GM20431 (cell line): ENCODE data around the gene PPP1R10.

Source experiments
- in situ Hi-C: fragments of 300-500 bp; cut with MseI, MboI; formaldehyde crosslinking; loops from one replicate; pipeline ENCODE4 v1.15.0; 2020; ENCODE audit warnings: low sequenced_read_pairs; ENCODE audit not compliant: unreplicated experiment

PPP1R10 gene

DNA sequence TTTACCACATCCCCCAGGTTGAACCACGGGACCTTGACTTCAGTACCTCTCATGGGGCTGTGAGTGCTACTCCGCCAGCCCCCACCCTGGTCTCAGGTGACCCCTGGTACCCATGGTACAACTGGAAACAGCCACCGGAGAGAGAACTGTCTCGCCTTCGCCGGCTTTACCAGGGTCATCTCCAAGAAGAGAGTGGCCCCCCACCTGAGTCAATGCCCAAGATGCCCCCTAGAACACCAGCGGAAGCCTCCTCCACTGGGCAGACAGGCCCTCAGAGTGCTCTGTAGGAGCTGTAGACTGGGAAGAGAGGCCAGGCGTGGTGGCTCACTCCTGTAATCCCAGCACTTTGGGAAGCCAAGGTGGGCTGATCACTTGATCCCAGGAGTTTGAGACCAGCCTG is 8.5 kb upstream of the PPP1R10 start:
- in situ Hi-C loops, result no loop called here

DNA sequence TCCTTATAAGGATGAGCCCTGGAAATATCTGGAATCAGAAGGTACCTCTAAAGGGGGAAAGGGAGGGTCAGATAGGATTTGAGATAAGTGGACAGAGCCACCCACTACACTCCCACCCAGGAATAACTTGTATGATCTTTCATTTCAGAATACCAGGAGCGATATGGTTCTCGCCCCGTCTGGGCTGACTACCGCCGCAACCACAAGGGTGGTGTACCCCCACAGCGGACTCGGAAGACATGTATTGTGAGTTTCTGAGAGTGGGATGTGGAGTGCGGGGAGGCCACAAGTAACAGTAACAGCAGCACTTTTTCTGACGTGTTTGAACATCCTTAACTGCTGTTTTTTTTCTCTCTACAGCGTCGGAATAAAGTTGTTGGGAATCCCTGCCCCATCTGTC is 2.5 kb upstream of the PPP1R10 start:
- in situ Hi-C loops, result no loop called here

- in situ Hi-C loops, result no loop called here
Measured at GRCh38 chr6:30618270-30618797, 1.3 kb upstream of the PPP1R10 start.

- in situ Hi-C loops, result no loop called here
Measured at GRCh38 chr6:30617565-30618269, 674 bp upstream of the PPP1R10 start, which contains the start of gene MRPS18B. Gene MRPS18B, plus strand, starts transcription at chr6:30617840. Its CDS starts 26 bp downstream, at chr6:30617866.

GRCh38 chr6:30615958-30616810 is 859 bp downstream of the PPP1R10 start:
- in situ Hi-C loops, result no loop called here

DNA sequence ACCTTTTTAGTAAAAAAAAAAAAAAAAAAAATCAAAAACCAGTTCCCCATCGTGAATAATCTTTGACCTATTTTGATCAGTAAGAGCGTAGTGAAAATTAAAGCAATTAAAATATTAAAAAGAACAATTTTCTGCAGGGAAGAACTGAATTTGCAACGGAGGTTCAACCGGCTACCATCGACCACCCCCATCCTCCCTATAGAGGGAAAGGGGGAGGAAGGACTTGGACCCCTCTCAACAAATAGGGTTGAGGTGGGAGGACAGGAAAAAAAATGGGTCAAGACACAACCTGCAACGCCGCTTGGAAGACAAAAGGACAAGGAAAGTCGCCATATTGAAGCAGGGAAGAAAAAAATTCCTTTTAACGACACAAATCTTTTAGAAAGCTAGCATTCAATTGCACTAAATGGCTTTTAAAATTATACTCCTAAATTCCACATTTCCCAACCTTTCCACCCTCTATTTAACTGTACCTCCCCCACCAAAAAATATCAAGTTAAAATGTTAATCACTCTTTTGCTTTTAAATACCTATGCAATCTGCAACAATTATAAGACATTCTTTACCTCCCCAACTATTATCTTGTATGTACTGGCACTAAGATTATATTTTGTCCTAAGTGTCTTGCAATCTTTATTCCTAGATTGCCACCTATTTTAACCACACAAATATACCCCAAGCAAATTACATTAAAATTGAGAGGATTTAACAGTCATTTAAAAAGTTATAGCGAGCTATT is 1.7 kb downstream of the PPP1R10 start:
- in situ Hi-C loops, result no loop called here

DNA sequence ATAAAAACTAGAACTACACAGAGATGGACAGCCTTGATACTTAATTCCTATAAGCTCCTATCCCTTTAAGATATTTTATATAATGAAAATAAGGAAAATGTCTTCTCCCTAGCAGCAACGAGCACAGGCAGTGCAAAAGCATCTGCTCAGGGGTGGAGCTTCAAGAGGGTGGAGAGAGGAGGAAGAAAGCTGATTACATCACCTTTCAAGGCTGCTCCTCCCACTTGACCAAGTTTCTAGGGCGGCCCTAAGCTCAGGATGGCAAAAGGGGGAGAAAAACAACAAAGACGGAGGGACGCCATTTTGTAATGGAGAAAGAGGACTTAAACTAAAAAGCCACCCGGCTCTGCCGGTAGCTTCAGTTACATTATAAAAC is 2.2 kb downstream of the PPP1R10 start:
- in situ Hi-C loops, result no loop called here

- in situ Hi-C loops, result no loop called here
Measured at GRCh38 chr6:30614044-30614842, 2.8 kb downstream of the PPP1R10 start.

GRCh38 chr6:30613251-30614043 is 3.6 kb downstream of the PPP1R10 start:
- in situ Hi-C loops, result no loop called here

DNA sequence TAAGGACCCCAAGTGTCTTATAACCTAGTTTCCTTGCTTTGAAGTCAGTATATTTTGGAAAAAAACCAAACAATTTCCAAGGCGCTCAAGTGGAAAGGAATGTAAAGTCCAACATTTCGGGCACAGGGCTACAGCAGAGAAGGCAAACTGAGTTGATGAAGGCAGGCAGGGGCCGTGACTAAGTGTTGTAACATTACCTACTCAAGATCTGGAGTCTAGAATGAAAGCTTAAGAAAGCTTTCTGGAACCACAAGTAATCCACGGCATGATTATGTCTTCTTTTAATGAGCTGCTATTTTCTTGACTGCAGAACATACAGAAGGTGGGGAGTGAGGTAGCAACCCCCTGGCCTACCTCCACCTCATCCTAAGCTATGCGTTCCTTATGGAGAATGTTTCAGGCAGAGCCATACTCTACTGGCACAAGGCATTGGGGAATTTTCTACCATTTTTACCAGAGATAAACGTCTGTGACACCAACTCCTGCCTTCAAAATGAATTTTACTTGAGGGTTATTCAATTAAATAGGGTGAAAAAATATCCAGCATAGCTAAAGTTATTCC is 4.3 kb downstream of the PPP1R10 start:
- in situ Hi-C loops, result no loop called here

GRCh38 chr6:30612213-30612612 is 4.8 kb downstream of the PPP1R10 start:
- in situ Hi-C loops, result no loop called here

DNA sequence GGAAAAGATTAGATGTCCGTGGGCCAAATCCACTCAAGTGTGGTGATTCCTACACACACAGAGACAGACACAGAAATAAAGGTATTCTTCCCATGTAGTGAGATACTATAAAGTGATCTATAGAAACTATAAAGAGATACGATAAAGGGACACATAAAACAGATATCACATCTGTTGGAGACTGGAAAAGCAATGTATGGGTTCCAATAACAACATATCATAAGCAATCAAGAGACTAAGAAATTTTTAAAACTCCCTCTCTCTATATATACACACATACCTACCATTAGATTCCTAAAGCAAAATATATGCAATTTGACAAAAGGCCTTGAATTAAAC is 5.2 kb downstream of the PPP1R10 start:
- in situ Hi-C loops, result no loop called here

DNA sequence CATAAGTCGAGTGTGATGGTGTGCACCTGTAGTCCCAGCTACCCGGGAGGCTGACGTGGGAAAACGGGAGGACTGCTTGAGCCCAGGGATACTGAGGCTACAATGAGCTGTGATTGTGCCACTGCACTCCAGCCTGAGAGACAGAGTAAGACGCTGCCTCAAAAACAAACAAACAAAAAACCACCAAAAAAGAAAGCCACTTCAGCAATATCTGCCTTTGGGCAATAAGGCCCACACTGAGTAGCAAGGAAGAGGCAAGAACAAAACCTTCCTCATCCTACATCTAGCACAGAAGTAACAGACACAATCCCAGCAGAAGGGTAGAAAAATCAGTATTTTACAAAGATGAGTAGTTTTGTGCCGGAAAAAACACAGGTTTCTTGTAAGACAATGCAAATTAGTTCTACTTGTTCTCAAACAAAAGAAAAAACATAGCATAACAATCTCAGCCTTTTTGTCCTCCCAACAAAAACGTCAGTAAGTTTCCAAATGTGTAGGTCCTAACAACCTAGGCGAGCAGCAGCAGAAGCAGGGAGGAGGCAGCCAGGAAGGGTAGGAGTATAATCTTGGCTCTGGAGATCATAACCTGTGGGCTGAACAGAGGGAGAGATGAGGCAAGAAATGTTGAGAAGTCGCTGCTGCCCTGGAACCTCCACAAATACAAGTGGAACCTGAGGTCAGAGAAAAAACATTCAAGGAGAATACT is 5.7 kb downstream of the PPP1R10 start:
- in situ Hi-C loops, result no loop called here

- in situ Hi-C loops, result no loop called here
Measured at GRCh38 chr6:30610065-30610464, 7.0 kb downstream of the PPP1R10 start.

DNA sequence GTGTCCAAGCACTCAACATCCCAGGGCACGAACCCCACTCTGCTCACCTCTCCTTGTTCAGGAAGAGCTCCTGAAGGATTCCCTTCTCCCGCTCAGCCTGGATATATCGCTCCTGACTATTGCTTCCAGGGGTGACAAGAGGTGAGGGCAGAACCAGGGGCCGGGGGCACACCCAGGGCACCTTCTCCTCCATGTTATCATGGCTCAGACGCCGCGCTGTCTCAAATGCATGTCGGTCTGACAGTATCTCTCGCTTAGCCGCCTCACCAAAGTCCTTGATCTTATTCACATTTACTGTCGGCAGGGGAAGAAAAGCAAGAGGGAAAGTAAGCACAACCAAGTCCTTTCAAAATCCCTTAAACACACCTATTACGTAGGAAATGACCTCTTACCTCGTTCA is 13.1 kb downstream of the PPP1R10 start:
- in situ Hi-C loops, result no loop called here

GRCh38 chr6:30601815-30602641 is 15.0 kb downstream of the PPP1R10 start:
- in situ Hi-C loops, result no loop called here

DNA sequence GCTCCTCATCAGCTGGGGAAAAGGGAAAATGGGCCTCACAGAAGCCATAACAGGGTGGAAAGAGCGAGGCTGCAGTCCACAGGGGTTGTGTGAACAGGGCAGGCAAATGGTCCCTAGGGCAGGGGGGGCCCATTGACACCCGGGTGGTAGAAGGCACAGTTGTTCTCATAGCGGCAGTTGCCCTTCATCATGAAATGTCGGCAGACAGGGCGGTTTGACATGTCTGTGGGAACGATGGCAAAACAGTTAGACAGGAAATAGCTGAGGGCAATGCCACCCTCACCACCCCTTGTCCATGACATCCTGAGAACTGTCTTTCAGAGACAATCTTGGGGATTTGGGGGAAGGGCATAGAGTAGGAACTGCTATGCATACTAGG is 15.6 kb downstream of the PPP1R10 start:
- in situ Hi-C loops, result no loop called here
